HG02759 (cell line): ENCODE measurements around the gene PDS5A.
"Not testable (repeated sequence)": the region's sequence is repeated elsewhere in the genome, so short reads cannot be mapped to it uniquely, and the experiment has no call there.

Source experiments
- ATAC-seq: cut with Tn5 transposase; IDR thresholded peaks from one replicate; pipeline ENCODE4 v1.9.1; 2021; ENCODE audit warnings: mild to moderate bottlenecking, moderate library complexity; ENCODE audit not compliant: unreplicated experiment

Gene PDS5A

GRCh38 chr4:39977489-39978377, at the start of gene PDS5A:
PDS5A (minus strand) TSS chr4:39977911; CDS start chr4:39976577, 1,334 bp downstream.
- ATAC-seq = peak; percentile 85

GRCh38 chr4:40024049-40024448, 46.3 kb upstream of the PDS5A start:
- ATAC-seq = not testable (repeated sequence)

GRCh38 chr4:40021116-40021515, 43.4 kb upstream of the PDS5A start:
- ATAC-seq = not testable (repeated sequence)

GRCh38 chr4:40020221-40020620, 42.5 kb upstream of the PDS5A start:
- ATAC-seq = no peak

- ATAC-seq = no peak
These were observed 38.3 kb upstream of the PDS5A start for GRCh38 chr4:40016007-40016406.

- no peak for ATAC-seq
These were observed 26.3 kb upstream of the PDS5A start for GRCh38 chr4:40003986-40004385.

GRCh38 chr4:40000711-40001110, 23.0 kb upstream of the PDS5A start:
- ATAC-seq = no peak

- ATAC-seq = no peak
These were observed 21.1 kb upstream of the PDS5A start for GRCh38 chr4:39998659-39999345.

GRCh38 chr4:39996811-39997210, 19.1 kb upstream of the PDS5A start:
- ATAC-seq = no peak

- ATAC-seq = no peak
These were observed 16.7 kb upstream of the PDS5A start for GRCh38 chr4:39994406-39994805.

- not testable (repeated sequence) for ATAC-seq
These were observed 11.7 kb upstream of the PDS5A start for GRCh38 chr4:39989381-39989780.

- no peak for ATAC-seq
These were observed 9.8 kb upstream of the PDS5A start for GRCh38 chr4:39987485-39987884.

- no peak for ATAC-seq
These were observed 1.2 kb upstream of the PDS5A start for GRCh38 chr4:39978904-39979303.

- no peak for ATAC-seq
These were observed 666 bp upstream of the PDS5A start for GRCh38 chr4:39978378-39978775.

- peak; percentile 27 for ATAC-seq
These were observed 694 bp downstream of the PDS5A start for GRCh38 chr4:39976945-39977488.

GRCh38 chr4:39976141-39976944, 1.4 kb downstream of the PDS5A start:
- peak; percentile 32 for ATAC-seq

- ATAC-seq = no peak
These were observed 2.1 kb downstream of the PDS5A start for GRCh38 chr4:39975488-39976089.

GRCh38 chr4:39973052-39973451, 4.7 kb downstream of the PDS5A start:
- ATAC-seq = not testable (repeated sequence)

- ATAC-seq = peak; percentile 87
These were observed 6.8 kb downstream of the PDS5A start for GRCh38 chr4:39970671-39971640.
